KMS-11 (cell line): ENCODE results near the gene MYH10.

Experiments
- H2AFZ ChIP-seq: fragments of 200-600 bp; sonication (generic); 2 replicates; pipeline ENCODE4 v1.6.1; 2016; ENCODE audit warnings: antibody characterized with exemption, mixed run types, low read depth
- H3K27ac ChIP-seq: fragments of 200-600 bp; sonication (generic); 2 replicates; pipeline ENCODE4 v1.6.1; 2016; ENCODE audit warnings: mild to moderate bottlenecking, mixed run types
- H3K27me3 ChIP-seq: fragments of 200-600 bp; sonication (generic); 2 replicates; pipeline ENCODE4 v1.6.1; 2017; ENCODE audit warnings: mild to moderate bottlenecking, low read depth, mixed run types, moderate library complexity; ENCODE audit not compliant: insufficient read depth
- H3K36me3 ChIP-seq: fragments of 200-600 bp; sonication (generic); 2 replicates; pipeline ENCODE4 v1.6.1; 2017; ENCODE audit warnings: mild to moderate bottlenecking, mixed run types; ENCODE audit not compliant: insufficient read depth
- H3K4me1 ChIP-seq: fragments of 200-600 bp; sonication (generic); 2 replicates; pipeline ENCODE4 v1.6.1; 2016; ENCODE audit warnings: mild to moderate bottlenecking, low read depth, mixed run types; ENCODE audit not compliant: poor library complexity, severe bottlenecking
- H3K4me2 ChIP-seq: fragments of 200-600 bp; sonication (generic); 2 replicates; pipeline ENCODE4 v1.7.0; 2016; ENCODE audit warnings: mild to moderate bottlenecking, mixed run types
- H3K4me3 ChIP-seq: fragments of 200-600 bp; sonication (generic); IDR thresholded peaks from 2 replicates; pipeline ENCODE4 v1.6.1; 2017; ENCODE audit warnings: low read depth, low read length, mixed read lengths; ENCODE audit not compliant: insufficient read depth
- H3K79me2 ChIP-seq: fragments of 200-600 bp; sonication (generic); 2 replicates; pipeline ENCODE4 v1.6.1; 2016; ENCODE audit warnings: low read depth, mixed run types; ENCODE audit not compliant: insufficient read depth
- H3K9ac ChIP-seq: fragments of 200-600 bp; sonication (generic); 2 replicates; pipeline ENCODE4 v1.6.1; 2016; ENCODE audit warnings: mild to moderate bottlenecking, mixed run types
- H4K20me1 ChIP-seq: fragments of 200-600 bp; sonication (generic); 2 replicates; pipeline ENCODE4 v1.6.1; 2016; ENCODE audit warnings: mild to moderate bottlenecking, mixed run types; ENCODE audit not compliant: insufficient read depth
- CTCF ChIP-seq: fragments of 200-600 bp; sonication (generic); conservative IDR thresholded peaks from 2 replicates; pipeline ENCODE4 v1.6.1; 2017; ENCODE audit warnings: low read depth, mild to moderate bottlenecking, antibody characterized with exemption, low read length, moderate library complexity, mixed read lengths

MYH10 gene

DNA sequence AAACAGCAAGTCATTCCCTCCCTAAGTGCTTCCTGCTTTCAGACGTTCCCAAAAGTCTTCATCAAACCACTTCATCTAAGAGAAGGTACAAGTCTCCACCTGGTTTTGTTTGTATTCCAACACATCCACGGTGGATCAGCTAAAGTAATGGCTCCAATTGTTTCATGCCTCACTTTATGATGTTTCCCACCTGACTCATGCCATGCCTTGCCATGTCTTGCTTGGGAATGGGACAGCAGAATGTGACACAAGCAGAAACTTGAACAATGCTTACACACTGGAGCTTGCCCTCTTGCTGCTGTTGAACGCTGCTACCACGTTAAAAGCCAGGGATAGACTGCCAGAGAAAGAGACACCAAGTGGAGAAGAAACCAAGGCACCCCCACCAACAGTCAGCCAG, 43.8 kb downstream of the MYH10 start:
- no peak for TF ChIP-seq CTCF
- H3K4me2 ChIP-seq: no peak overlapping the region
- H3K27ac ChIP-seq: no peak overlapping the region
- no peak overlapping the region for H3K9ac ChIP-seq
- H3K36me3 ChIP-seq: no peaks in the 10 kb centered on the region
- H4K20me1 ChIP-seq: no peaks in the 10 kb centered on the region
- H3K27me3 ChIP-seq: no peaks in the 10 kb centered on the region
- H3K4me1 ChIP-seq: no peaks in the 10 kb centered on the region
- H3K79me2 ChIP-seq: no peaks in the 10 kb centered on the region
- no peak overlapping the region for H2AFZ ChIP-seq
- H3K4me3 ChIP-seq: no peak overlapping the region

DNA sequence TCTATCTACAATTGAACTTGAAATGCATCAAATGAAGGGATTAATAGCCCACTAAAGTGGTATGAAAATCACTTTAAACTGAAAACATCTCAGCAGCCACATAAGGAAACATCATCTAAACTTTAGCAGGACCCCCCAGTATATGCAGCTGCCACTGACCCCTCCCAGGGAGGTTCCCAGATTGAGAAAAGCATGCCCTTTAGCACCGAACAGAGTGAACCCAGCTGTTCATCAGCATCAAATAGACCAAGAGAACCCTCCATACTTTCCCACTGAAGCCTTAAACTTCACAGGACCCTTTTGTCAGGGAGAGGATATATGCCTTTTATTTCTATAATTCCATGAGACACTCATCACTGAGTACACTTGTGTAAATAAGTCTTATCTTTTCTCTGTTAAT, 44.6 kb downstream of the MYH10 start:
- no peak for TF ChIP-seq CTCF
- Histone ChIP-seq H3K36me3 (no peaks in the 10 kb centered on the region), H3K4me3 (no peak overlapping the region), H3K27ac (no peak overlapping the region), H3K4me2 (no peak overlapping the region), H2AFZ (no peak overlapping the region), H3K27me3 (no peaks in the 10 kb centered on the region), H3K4me1 (no peaks in the 10 kb centered on the region), H3K9ac (no peak overlapping the region), H3K79me2 (no peaks in the 10 kb centered on the region), H4K20me1 (no peaks in the 10 kb centered on the region)

DNA sequence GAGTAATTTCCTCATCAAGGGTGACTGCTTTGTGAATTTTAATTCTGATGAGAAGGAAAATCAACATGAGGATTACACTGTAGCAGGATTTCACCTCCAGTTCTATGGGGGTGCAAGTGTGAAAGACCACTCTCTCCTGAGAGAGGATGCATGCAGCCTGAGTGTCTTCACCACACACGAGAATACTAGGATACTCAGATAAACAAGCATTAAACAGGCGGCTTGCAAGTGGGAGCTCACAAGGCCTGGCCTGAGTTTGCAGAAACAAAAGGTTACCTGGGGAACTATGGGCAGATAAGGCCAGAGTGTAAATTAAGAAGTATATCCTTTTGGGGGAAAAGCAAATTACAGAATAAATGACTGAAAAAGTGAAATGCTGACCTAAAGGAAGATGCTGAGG, 46.6 kb downstream of the MYH10 start:
- no peak overlapping the region for H3K27ac ChIP-seq
- H3K4me1 ChIP-seq: no peaks in the 10 kb centered on the region
- no peak overlapping the region for H2AFZ ChIP-seq
- H3K9ac ChIP-seq: no peak overlapping the region
- no peaks in the 10 kb centered on the region for H3K79me2 ChIP-seq
- H4K20me1 ChIP-seq: no peaks in the 10 kb centered on the region
- TF ChIP-seq CTCF: no peak
- no peaks in the 10 kb centered on the region for H3K36me3 ChIP-seq
- no peaks in the 10 kb centered on the region for H3K27me3 ChIP-seq
- no peak overlapping the region for H3K4me3 ChIP-seq
- no peak overlapping the region for H3K4me2 ChIP-seq

- Histone ChIP-seq H3K4me2 (no peak overlapping the region), H3K27ac (no peak overlapping the region), H3K27me3 (no peaks in the 10 kb centered on the region), H4K20me1 (no peaks in the 10 kb centered on the region), H3K36me3 (no peaks in the 10 kb centered on the region), H3K9ac (no peak overlapping the region), H3K4me3 (no peak overlapping the region), H3K4me1 (no peaks in the 10 kb centered on the region), H3K79me2 (no peaks in the 10 kb centered on the region), H2AFZ (no peak overlapping the region)
- TF ChIP-seq CTCF: no peak
These were observed 49.4 kb downstream of the MYH10 start for GRCh38 chr17:8580952-8581658.
